GM12891 (cell line): ENCODE data around the gene SLAIN2.
"Not testable (repeated sequence)": the region's sequence is repeated elsewhere in the genome, so short reads cannot be mapped to it uniquely, and the experiment has no call there.

Experiments
- DNase-seq: peaks from one replicate; pipeline ENCODE4 v3.0.0; 2011; ENCODE audit warnings: low spot score; ENCODE audit not compliant: insufficient read length
- FAIRE-seq: peaks from 2 replicates; lab custom pipeline; 2011; peaks lifted over from hg19 to GRCh38; lab: Jason Lieb, UNC
- PAX5 ChIP-seq: IDR thresholded peaks from 2 replicates; pipeline ENCODE4 v1.6.1; 2011; ENCODE audit warnings: low read length, moderate library complexity, mild to moderate bottlenecking; ENCODE audit not compliant: insufficient read depth, severe bottlenecking
- POLR2A ChIP-seq: IDR thresholded peaks from 2 replicates; pipeline ENCODE4 v1.6.1; 2011; ENCODE audit warnings: low read depth, low read length, control low read depth
- POLR2AphosphoS5 ChIP-seq: IDR thresholded peaks from 2 replicates; pipeline ENCODE4 v1.6.1; 2011; ENCODE audit warnings: low read depth, low read length, control low read depth
- POU2F2 ChIP-seq: IDR thresholded peaks from 2 replicates; pipeline ENCODE4 v1.6.1; 2011; ENCODE audit warnings: low read depth, mild to moderate bottlenecking, control low read depth, low read length, moderate library complexity
- SPI1 ChIP-seq: IDR thresholded peaks from 2 replicates; pipeline ENCODE4 v1.6.1; 2011; ENCODE audit warnings: low read depth, low read length, control low read depth
- TAF1 ChIP-seq: IDR thresholded peaks from 2 replicates; pipeline ENCODE4 v1.6.1; 2011; ENCODE audit warnings: low read depth, low read length, control low read depth

The SLAIN2 gene

DNA sequence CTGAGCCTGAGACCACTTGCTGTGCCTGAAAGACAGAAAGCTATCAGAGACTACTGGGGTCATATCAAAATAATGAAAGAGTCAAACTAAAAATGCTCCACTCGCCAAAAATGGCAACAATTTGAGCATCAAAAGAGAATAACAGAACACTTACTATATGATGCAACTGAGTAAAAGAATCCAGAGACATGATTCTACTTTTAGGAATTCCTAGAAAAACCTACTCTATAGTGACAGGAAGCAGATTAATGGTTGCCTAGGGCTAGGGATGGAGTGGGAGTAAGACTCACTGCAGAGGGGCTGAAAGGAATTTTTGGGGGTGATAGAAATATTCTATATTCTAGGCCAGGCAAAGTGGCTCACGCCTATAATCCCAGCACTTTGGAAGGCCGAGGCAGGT lies 29.4 kb upstream of the SLAIN2 start:
- TF ChIP-seq POU2F2 (no peak), POLR2AphosphoS5 (no peak), SPI1 (no peak)
- DNase-seq = no peak
- FAIRE-seq = no peak

DNA sequence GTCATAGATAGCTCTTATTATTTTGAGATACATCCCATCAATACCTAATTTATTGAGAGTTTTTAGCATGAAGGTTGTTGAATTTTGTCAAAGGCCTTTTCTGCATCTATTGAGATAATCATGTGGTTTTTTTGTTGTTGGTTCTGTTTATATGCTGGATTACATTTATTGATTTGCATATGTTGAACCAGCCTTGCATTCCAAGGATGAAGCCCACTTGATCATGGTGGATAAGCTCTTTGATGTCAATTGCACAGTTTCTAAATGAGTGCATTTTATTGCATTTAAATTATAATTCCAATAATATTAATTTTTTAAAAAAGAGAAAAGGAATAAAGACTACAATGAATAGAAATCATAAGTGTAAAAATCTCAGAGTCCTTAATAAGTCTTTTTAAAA lies 26.6 kb upstream of the SLAIN2 start:
- not testable (repeated sequence) for DNase-seq, FAIRE-seq

DNA sequence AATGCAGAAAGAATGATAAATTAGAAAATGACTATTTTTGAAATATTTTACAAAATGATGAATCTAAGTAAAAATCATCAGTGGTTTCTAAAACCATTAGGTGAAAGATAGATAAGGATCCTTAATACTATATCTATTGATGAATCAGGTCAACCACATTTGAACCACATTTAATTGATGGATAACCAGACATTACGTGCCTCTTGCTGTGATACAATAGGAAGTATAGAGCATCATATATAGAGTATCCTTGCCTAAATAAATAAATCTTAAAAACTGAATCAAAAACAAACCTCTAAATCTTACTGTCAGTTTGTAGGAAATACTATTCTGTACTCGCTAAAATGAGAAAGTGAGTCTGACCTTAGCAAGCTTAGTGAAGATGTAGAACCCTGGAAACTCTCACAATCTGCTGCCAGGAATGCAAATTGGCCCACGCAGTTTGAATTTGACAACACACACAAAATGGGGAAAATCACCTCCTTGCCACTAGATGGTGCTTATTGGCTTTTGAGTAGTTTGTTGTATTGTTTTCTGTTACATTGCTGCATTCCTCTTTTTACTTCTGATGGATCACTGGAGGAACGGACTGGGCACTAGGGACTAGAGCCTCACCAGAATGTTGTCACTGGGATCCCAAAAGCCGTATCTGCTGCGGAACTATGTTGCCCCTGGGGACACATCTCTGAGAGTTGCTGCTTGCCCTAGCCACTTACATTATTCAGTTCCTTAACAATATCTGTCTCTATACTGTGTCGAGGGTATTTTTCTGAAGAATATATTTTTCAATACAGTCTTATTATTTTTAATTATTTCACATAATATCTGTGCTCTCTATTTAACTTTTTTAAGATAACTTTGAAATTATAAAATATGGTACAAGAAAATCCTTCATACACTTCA lies 25.4 kb upstream of the SLAIN2 start:
- TF ChIP-seq PAX5 (no peak), POU2F2 (peak; percentile 48; the same call in 1 of the 2 replicates)
- FAIRE-seq = peak; percentile 96
- peak; percentile 23 for DNase-seq

DNA sequence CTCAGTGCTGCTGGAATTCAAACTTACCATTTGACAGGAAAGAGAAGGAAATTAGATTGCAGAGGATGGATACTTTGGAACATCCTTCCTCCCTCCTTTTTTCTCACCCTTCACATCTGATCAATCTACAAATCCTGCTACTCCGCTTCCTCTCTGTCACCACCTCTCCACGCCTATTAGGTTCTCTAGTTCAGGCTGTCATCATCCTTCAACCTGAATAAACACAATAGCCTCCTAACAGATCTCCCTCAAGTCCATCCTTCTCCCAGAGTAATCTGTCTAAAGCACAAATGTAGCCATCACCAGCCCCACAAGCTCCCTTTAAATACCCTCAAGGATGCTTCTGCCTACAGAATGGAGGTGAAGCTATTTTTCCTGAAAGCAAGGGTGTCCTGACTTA lies 20.0 kb upstream of the SLAIN2 start:
- no peak for TF ChIP-seq PAX5
- no peak for TF ChIP-seq POLR2AphosphoS5
- TF ChIP-seq SPI1 = no peak
- no peak for TF ChIP-seq POLR2A
- TF ChIP-seq POU2F2 = no peak
- no peak for TF ChIP-seq TAF1
- no peak for FAIRE-seq
- no peak for DNase-seq

DNA sequence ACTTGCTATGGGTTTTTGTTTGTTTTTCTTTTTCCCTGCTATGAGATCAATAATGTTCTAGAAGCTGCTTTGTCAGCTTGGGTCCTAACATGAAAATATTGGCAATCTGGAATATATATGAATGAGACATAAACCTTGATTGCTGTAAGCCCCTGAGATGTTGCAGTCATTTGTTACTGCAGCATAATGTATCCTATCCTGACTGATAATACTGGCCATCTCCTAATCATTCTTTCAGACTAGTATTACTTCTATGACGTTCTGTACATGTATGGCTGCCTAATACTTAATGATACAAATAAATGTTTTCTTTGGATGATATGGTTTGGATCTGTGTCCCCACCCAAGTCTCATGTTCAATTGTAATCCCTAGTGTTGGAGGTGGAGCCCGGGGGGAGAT lies 19.3 kb upstream of the SLAIN2 start:
- no peak for DNase-seq
- no peak for FAIRE-seq
- TF ChIP-seq POLR2A (no peak), TAF1 (no peak), PAX5 (no peak), POU2F2 (no peak), POLR2AphosphoS5 (no peak), SPI1 (no peak)

DNA sequence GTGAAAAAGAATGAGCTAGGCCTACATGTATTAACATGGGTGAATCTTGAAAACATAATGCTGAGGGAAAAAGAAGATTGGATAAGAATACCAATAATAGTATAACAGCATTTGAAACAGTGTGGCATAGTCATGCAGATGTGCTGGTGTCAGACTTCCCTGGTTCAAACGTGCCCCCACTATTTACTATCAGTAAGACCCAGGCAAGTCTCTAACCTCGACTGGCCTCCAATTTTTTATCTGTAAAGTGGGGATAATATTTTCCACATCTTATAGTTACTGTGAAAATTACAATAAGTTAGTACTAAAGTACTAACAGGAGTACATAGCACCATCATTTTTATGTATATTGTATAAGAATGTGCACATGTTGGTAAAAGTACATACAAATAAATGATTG lies 17.0 kb upstream of the SLAIN2 start:
- no peak for TF ChIP-seq POLR2AphosphoS5
- TF ChIP-seq POLR2A = no peak
- no peak for TF ChIP-seq SPI1
- no peak for TF ChIP-seq POU2F2
- no peak for DNase-seq
- FAIRE-seq = no peak

DNA sequence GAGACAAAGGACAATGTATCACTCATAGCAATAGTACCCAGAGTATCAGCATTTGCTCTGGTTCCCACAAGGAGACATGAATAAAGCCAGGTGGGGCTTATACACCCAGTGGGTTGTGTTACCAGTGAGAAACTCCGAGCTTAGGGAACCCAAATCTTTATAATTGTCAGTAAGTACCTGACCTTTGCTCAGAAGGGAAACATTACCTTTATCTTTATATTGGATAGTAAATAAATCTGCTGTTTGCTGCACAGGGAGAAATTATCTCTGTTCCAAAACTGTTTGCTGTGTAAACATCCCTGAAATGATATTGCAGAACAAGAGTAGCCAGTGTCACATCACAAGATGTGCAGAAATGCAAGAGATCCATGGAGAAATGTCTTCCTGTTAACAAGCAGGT lies 12.1 kb upstream of the SLAIN2 start:
- DNase-seq (no peak), FAIRE-seq (no peak)

DNA sequence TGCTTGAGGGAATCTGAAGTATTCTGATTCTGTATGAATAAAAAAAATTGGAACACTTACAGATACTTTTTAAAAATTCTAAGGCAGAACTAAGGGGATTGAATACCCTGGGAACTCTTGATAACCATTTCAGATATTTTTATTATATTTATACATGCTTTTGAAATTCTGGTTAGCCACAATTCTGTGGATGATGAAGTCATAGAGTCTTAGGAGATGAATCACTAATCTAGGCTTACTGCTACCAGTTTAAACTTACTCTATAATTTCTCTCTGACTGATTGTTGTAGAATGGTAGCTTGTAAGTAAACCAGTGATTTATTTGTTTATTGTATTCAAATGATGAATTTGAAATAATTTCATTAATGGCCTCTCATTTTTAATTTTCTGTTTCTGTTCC lies 11.4 kb upstream of the SLAIN2 start:
- FAIRE-seq (no peak), DNase-seq (no peak)
- TF ChIP-seq TAF1 (no peak), PAX5 (no peak), POLR2A (no peak), POU2F2 (no peak), SPI1 (no peak), POLR2AphosphoS5 (no peak)

More for the DNA sequence above, 12.1 kb upstream of the SLAIN2 start:
- TF ChIP-seq SPI1 = no peak
- TF ChIP-seq POLR2A = no peak
- no peak for TF ChIP-seq POLR2AphosphoS5
- TF ChIP-seq PAX5 = no peak
- TF ChIP-seq POU2F2 = no peak
- TF ChIP-seq TAF1 = no peak

DNA sequence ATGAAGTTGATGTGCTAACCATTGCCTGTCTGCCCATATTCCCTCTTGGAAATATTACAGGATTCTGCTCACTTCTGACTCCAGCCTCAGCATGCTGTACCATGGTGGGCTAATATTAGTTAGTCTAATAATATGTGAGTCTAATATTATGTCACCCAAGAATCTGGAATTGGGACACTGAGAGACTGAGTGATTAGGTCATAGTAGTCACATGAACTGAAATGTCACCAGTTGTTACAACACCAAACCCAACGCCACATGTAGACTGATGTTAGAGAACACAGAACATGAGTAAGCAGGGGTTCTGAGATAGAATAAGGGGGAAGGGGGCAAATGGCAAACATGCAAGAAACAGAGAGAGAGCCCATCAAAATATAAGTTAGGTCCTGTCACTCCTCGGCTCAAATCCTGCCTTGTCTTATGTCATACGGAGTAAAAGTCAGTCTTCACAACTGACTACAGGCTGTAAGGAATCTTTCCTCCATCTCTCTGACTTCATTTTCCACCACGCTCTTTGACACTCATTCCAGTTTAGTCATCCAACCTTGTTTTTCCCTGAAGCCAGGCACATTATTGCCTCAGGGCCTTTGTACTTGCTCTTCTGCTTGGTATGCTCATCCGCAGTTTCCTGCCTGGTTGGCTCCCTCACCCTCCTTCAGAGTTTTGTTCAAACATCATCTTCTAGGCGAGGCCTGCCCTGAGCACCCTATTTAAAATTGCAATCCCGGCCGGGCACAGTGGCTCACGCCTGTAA lies 9.6 kb upstream of the SLAIN2 start:
- TF ChIP-seq PAX5 = no peak
- TF ChIP-seq POLR2A = no peak
- no peak for TF ChIP-seq TAF1
- no peak for TF ChIP-seq POLR2AphosphoS5
- TF ChIP-seq POU2F2 = no peak
- TF ChIP-seq SPI1 = no peak
- DNase-seq (no peak), FAIRE-seq (no peak)

DNA sequence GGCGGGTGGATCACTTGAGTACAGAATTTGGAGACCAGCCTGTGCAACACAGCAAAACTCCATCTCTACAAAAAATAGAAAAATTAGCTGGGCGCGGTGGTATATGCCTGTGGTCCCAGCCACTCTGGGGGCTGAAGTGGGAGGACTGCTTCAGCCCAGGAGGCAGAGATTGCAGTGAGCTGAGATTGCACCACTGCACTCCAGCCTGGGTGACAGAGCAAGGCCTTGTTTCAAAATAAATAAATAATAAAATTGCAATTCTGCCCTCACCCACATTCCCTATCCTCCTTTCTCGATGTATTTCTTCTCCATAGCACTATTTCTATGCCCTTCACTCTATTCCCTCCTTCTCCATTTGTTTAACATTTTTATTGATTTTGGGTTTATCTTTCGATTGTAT lies 8.7 kb upstream of the SLAIN2 start:
- no peak for TF ChIP-seq POLR2A
- TF ChIP-seq POLR2AphosphoS5 = no peak
- no peak for TF ChIP-seq POU2F2
- no peak for TF ChIP-seq SPI1
- TF ChIP-seq TAF1 = no peak
- TF ChIP-seq PAX5 = no peak
- no peak for FAIRE-seq

More for the DNA sequence above, 8.7 kb upstream of the SLAIN2 start:
- DNase-seq = no peak
